ENCODE measurements around the gene CNPY2. TPM values are rescaled to one million over a fixed set of nuclear protein-coding genes. Genes with fewer than 3 reads are reported as not detected.
"Not testable (repeated sequence)": the region's sequence is repeated elsewhere in the genome, so short reads cannot be mapped to it uniquely, and the experiment has no call there.

Gene CNPY2
- total RNA-seq, 1 donor from 2014 or later: 65.6 TPM

DNA sequence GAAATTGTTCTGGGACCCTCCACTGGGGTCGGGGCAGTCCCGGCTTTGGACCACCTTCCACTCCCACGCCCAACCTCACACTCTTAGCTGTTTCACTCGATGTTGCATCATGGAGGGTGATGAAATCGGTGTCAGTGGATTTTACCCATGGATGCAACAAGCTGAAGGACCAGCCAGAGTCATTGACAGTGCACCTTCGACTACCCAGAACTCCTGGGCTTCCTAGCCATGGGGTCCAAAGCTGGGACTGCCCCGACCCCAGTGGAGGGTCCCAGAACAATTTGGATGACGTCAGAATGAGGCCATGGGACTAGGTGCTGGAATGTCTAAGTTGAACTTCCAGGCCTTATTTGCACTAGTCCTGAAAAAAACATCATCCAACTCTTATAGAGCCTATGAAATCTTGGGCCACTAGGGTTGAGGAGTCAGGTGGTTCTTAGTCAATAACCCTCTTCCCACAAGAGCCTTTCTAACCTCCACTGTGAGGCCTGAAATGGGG lies 22.0 kb upstream of the CNPY2 start:
- DNase-seq (ENCODE audit: extremely low spot score in 2 of 2): no peak
- Histone ChIP-seq H3K9me3 (no peaks in the 10 kb centered on the region), H3K4me1 (peaks cover 12% of the 10 kb centered on the region), H3K36me3 (peaks cover 0 to 11% of the 10 kb centered on the region in 2 donors), H3K27me3 (no peaks in the 10 kb centered on the region), H3K4me3 (no peak overlapping the region), H3K27ac (no peak overlapping the region)
- intact Hi-C loops (cut with DNase I): no loop called here
- TF ChIP-seq POLR2A (IDR thresholded peaks at IDR 0.05) (no peak), CTCF (IDR thresholded peaks at IDR 0.05) (no peak), POLR2AphosphoS5 (IDR thresholded peaks at IDR 0.05; ENCODE audit: insufficient read depth in 1 of 2, low read depth in 1 of 2) (no peak)

GRCh38 chr12:56336361-56337167 lies 20.8 kb upstream of the CNPY2 start:
- no peak for TF ChIP-seq CTCF (IDR thresholded peaks at IDR 0.05)
- no peak for TF ChIP-seq POLR2AphosphoS5 (IDR thresholded peaks at IDR 0.05; ENCODE audit: insufficient read depth in 1 of 2, low read depth in 1 of 2)
- no peak for TF ChIP-seq POLR2A (IDR thresholded peaks at IDR 0.05)
- DNase-seq (ENCODE audit: extremely low spot score in 2 of 2): no peak
- no peak overlapping the region for H3K27ac ChIP-seq
- intact Hi-C loops (cut with DNase I): no loop called here
- H3K27me3 ChIP-seq: no peaks in the 10 kb centered on the region
- H3K36me3 ChIP-seq: no peaks in the 10 kb centered on the region
- H3K4me1 ChIP-seq: peaks cover 18% of the 10 kb centered on the region
- no peak overlapping the region for H3K4me3 ChIP-seq
- no peaks in the 10 kb centered on the region for H3K9me3 ChIP-seq

- H3K9me3 ChIP-seq; DNase-seq (ENCODE audit: extremely low spot score in 2 of 2); H3K27me3 ChIP-seq; H3K27ac ChIP-seq; intact Hi-C loops (cut with DNase I); H3K4me3 ChIP-seq; H3K36me3 ChIP-seq: not testable (repeated sequence)
- peaks cover 18% of the 10 kb centered on the region for H3K4me1 ChIP-seq
These were observed 19.7 kb upstream of the CNPY2 start for GRCh38 chr12:56335527-56335926.

- H3K9me3 ChIP-seq: no peaks in the 10 kb centered on the region
- DNase-seq (ENCODE audit: extremely low spot score in 2 of 2): no peak
- H3K27ac ChIP-seq: peak overlapping the region; percentile 93
- no peaks in the 10 kb centered on the region for H3K27me3 ChIP-seq
- intact Hi-C loops (cut with DNase I): no loop called here
- peaks cover 18% of the 10 kb centered on the region for H3K4me1 ChIP-seq
- H3K36me3 ChIP-seq: no peaks in the 10 kb centered on the region
- TF ChIP-seq POLR2AphosphoS5 (IDR thresholded peaks at IDR 0.05; ENCODE audit: insufficient read depth in 1 of 2, low read depth in 1 of 2) (no peak), POLR2A (IDR thresholded peaks at IDR 0.05) (no peak), CTCF (IDR thresholded peaks at IDR 0.05) (no peak)
- peak overlapping the region; percentile 62 to 82 for H3K4me3 ChIP-seq
These were observed 18.7 kb upstream of the CNPY2 start for GRCh38 chr12:56334490-56334793.

DNA sequence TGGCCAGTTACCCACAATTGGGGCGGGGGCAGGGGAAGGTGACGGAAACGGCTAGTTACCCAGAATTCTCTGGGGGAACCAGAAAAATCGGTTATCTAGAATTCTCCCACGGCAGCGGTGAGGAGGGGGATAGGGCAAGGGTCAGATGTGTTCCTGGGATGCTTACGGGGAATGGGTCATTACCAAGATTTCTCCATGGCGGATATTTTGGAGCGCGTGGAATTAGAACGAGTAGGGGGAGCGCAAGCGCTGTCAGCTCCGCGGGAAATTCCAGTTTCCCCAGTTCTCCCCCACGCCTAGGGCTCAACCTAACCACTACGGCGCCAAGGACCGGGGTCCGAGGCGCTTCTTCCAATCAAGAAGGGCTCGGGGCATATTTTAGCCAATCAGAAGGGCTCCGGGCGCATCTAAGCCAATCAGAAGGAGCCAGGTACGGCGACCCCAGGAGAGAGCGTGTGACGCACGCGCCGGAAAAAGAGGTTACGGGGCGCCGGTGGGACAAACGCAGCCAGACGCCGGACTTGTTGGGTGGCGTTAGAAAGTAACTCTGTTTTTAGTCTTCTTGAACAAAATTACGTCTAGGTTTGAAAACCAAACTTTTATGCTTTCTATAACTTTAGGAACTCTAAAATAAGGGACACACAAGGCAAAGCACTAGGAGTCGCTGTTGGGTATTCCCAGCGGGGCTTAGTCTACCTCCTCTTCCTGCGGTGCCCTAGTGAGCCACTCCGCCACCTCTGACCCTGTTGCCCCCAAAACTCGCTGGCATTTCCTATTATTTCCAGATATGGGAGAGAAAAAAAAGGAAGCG lies 18.1 kb upstream of the CNPY2 start, which contains the start of gene PAN2:
TSS of gene PAN2 (minus strand) at position 322 of the 811 bp plus-strand sequence. CDS start 906 bp downstream, outside the sequence.
- Histone ChIP-seq H3K4me3 (peak within 1 kb of the TSS; percentile 62 to 82), H3K27ac (peak within 1 kb of the TSS; percentile 93), H3K36me3 (no peaks in the 10 kb centered on the region), H3K27me3 (no peaks in the 10 kb centered on the region), H3K4me1 (peaks cover 18% of the 10 kb centered on the region), H3K9me3 (no peaks in the 10 kb centered on the region)
- intact Hi-C loops (cut with DNase I): no loop called here
- peak in 1 of 2 donors; percentile 97 for DNase-seq (ENCODE audit: extremely low spot score in 2 of 2)
- TF ChIP-seq CTCF (IDR thresholded peaks at IDR 0.05): peak; percentile 11 to 75 (median 39)
- TF ChIP-seq POLR2A (IDR thresholded peaks at IDR 0.05): peak in 1 of 2 donors; percentile 58
- TF ChIP-seq POLR2AphosphoS5 (IDR thresholded peaks at IDR 0.05; ENCODE audit: insufficient read depth in 1 of 2, low read depth in 1 of 2): peak; percentile 95
